ENCODE data around the gene ZDHHC7. TPM values are rescaled to one million over a fixed set of nuclear protein-coding genes. Genes with fewer than 3 reads are reported as not detected.
A peak's percentile ranks its signal among the peaks of the same experiment; 100 is the strongest.

The ZDHHC7 gene
- total and polyA plus RNA-seq, 9 donors: 23.9 to 54.5 (median 32.7) TPM

- H3K4me1 ChIP-seq (ENCODE audit: insufficient read depth): peaks cover 32% of the 10 kb centered on the region
- H3K4me3 ChIP-seq: peak overlapping the region; percentile 5
- no peaks in the 10 kb centered on the region for H3K9me3 ChIP-seq
- H3K36me3 ChIP-seq: no peaks in the 10 kb centered on the region
- peak in 1 of 5 donors; percentile 28 for DNase-seq
- no peaks in the 10 kb centered on the region for H3K27me3 ChIP-seq
- TF ChIP-seq POLR2A (IDR thresholded peaks at IDR 0.05): no peak
- TF ChIP-seq EP300 (IDR thresholded peaks at IDR 0.05): no peak
- TF ChIP-seq, protein P1, sequence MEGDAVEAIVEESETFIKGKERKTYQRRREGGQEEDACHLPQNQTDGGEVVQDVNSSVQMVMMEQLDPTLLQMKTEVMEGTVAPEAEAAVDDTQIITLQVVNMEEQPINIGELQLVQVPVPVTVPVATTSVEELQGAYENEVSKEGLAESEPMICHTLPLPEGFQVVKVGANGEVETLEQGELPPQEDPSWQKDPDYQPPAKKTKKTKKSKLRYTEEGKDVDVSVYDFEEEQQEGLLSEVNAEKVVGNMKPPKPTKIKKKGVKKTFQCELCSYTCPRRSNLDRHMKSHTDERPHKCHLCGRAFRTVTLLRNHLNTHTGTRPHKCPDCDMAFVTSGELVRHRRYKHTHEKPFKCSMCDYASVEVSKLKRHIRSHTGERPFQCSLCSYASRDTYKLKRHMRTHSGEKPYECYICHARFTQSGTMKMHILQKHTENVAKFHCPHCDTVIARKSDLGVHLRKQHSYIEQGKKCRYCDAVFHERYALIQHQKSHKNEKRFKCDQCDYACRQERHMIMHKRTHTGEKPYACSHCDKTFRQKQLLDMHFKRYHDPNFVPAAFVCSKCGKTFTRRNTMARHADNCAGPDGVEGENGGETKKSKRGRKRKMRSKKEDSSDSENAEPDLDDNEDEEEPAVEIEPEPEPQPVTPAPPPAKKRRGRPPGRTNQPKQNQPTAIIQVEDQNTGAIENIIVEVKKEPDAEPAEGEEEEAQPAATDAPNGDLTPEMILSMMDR (IDR thresholded peaks at IDR 0.05): no peak
- H3K27ac ChIP-seq: peak overlapping the region in 1 of 2 donors; percentile 71
- 11 to 23% (median 16%) methylated on average over 10 of the region's 10 CpGs for WGBS, 3 donors
- intact Hi-C loops (cut with DNase I): no loop called here
Observed at GRCh38 chr16:85002099-85002541, 9.2 kb downstream of the ZDHHC7 start.

DNA sequence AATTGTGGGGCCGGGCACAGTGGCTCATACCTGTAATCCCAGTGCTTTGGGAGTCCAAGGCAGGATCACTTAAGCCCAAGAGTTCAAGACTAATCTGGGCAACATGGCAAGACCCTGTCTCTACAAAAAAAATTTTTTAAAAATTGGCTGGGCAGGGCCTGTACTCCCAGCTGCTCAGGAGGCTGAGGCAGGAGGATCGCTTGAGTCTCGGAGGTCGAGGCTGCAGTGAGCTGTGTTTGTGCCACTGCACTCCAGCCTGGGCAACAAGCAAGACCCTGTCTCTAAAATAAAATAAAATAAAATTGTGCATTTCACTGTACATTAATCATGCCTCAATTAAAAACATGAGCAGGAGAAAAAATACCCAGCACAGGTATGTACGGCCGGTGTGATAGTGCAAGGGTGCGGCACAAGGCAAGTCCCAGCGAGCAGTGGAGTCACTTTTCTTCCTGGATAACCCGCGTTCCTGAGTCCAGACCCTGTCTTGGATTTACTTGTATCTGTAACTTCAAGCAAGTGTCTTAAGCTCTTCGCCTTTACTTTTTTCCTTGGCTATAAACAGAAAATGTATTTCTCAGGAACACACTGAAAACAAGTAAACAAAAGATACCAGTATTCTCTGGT, 11.4 kb downstream of the ZDHHC7 start:
- Histone ChIP-seq H3K9me3 (no peaks in the 10 kb centered on the region), H3K4me3 (no peak overlapping the region), H3K4me1 (ENCODE audit: insufficient read depth) (peaks cover 34% of the 10 kb centered on the region), H3K36me3 (no peaks in the 10 kb centered on the region), H3K27me3 (no peaks in the 10 kb centered on the region), H3K27ac (no peak overlapping the region)
- DNase-seq: no peak
- intact Hi-C loops (cut with DNase I): no loop called here
- WGBS, 3 donors: 82 to 89% (median 87%) methylated on average over 11 of the region's 11 CpGs
- TF ChIP-seq EP300 (IDR thresholded peaks at IDR 0.05) (no peak), POLR2A (IDR thresholded peaks at IDR 0.05) (no peak)
- TF ChIP-seq, protein P1 (IDR thresholded peaks at IDR 0.05): no peak

GRCh38 chr16:84999200-84999599, 12.1 kb downstream of the ZDHHC7 start:
- Histone ChIP-seq H3K27me3 (no peaks in the 10 kb centered on the region), H3K36me3 (no peaks in the 10 kb centered on the region), H3K4me1 (ENCODE audit: insufficient read depth) (peaks cover 39% of the 10 kb centered on the region), H3K4me3 (no peak overlapping the region), H3K27ac (no peak overlapping the region), H3K9me3 (no peaks in the 10 kb centered on the region)
- no peak for DNase-seq
- intact Hi-C loops (cut with DNase I): no loop called here
- 23 to 59% (median 41%) methylated on average over 3 of the region's 3 CpGs for WGBS, 3 donors
- TF ChIP-seq, protein P1 (IDR thresholded peaks at IDR 0.05): no peak
- TF ChIP-seq EP300 (IDR thresholded peaks at IDR 0.05) (no peak), POLR2A (IDR thresholded peaks at IDR 0.05) (no peak)

- Histone ChIP-seq H3K27ac (no peak overlapping the region), H3K4me1 (ENCODE audit: insufficient read depth) (peaks cover 20% of the 10 kb centered on the region), H3K4me3 (no peak overlapping the region), H3K27me3 (no peaks in the 10 kb centered on the region), H3K9me3 (no peaks in the 10 kb centered on the region), H3K36me3 (no peaks in the 10 kb centered on the region)
- WGBS, 3 donors: 93 to 95% (median 94%) methylated on average over 11 of the region's 11 CpGs
- no peak for DNase-seq
- intact Hi-C loops (cut with DNase I): no loop called here
- TF ChIP-seq POLR2A (IDR thresholded peaks at IDR 0.05): no peak
- no peak for TF ChIP-seq EP300 (IDR thresholded peaks at IDR 0.05)
- TF ChIP-seq, protein P1 (IDR thresholded peaks at IDR 0.05): no peak
Observed at GRCh38 chr16:84996365-84996764, 15.0 kb downstream of the ZDHHC7 start.
